H9 (cell line): ENCODE results near the gene PDZD2. TPM values are rescaled to one million over a fixed set of nuclear protein-coding genes. Genes with fewer than 3 reads are reported as not detected.

Experiments
- DNase-seq: peaks from one replicate; pipeline ENCODE4 v3.0.0-alpha.2; 2017
- H2AFZ ChIP-seq: one replicate; pipeline ENCODE4 v1.6.1; 2013; ENCODE audit warnings: mild to moderate bottlenecking, low read length, control low read depth, moderate library complexity
- H2AK5ac ChIP-seq: 2 replicates; pipeline ENCODE4 v1.6.1; 2013; ENCODE audit warnings: low read length, control low read depth, mixed read lengths; ENCODE audit not compliant: insufficient read length
- H2BK120ac ChIP-seq: one replicate; pipeline ENCODE4 v1.6.1; 2013; ENCODE audit warnings: low read depth, mild to moderate bottlenecking, low read length, control low read depth, inconsistent platforms; ENCODE audit not compliant: poor library complexity, severe bottlenecking
- H2BK12ac ChIP-seq: 2 replicates; pipeline ENCODE4 v1.6.1; 2013; ENCODE audit warnings: low read length, control low read depth, mixed read lengths, low read depth; ENCODE audit not compliant: insufficient read length
- H2BK15ac ChIP-seq: 2 replicates; pipeline ENCODE4 v1.6.1; 2013; ENCODE audit warnings: low read depth, low read length, control low read depth
- H2BK20ac ChIP-seq: one replicate; pipeline ENCODE4 v1.6.1; 2013; ENCODE audit warnings: low read depth, mild to moderate bottlenecking, low read length, control low read depth, inconsistent platforms; ENCODE audit not compliant: poor library complexity, severe bottlenecking
- H2BK5ac ChIP-seq: 2 replicates; pipeline ENCODE4 v1.6.1; 2013; ENCODE audit warnings: low read length, control low read depth, mixed read lengths; ENCODE audit not compliant: insufficient read length
- H3K14ac ChIP-seq: 2 replicates; pipeline ENCODE4 v1.6.1; 2013; ENCODE audit warnings: low read length, control low read depth; ENCODE audit not compliant: insufficient read depth
- H3K18ac ChIP-seq: 2 replicates; pipeline ENCODE4 v1.6.1; 2013; ENCODE audit warnings: low read depth, mild to moderate bottlenecking, mixed read lengths, low read length, control low read depth; ENCODE audit not compliant: insufficient read length
- H3K23ac ChIP-seq: 2 replicates; pipeline ENCODE4 v1.6.1; 2013; ENCODE audit warnings: low read length, control low read depth, mixed read lengths, low read depth; ENCODE audit not compliant: insufficient read length
- H3K23me2 ChIP-seq: 2 replicates; pipeline ENCODE4 v1.6.1; 2013; ENCODE audit warnings: low read depth, mild to moderate bottlenecking, mixed read lengths, low read length, control low read depth; ENCODE audit not compliant: insufficient read length, poor library complexity, severe bottlenecking
- H3K27ac ChIP-seq: 2 replicates; pipeline ENCODE4 v1.5.1; 2013; ENCODE audit warnings: low read length, control low read depth, mixed read lengths, low read depth; ENCODE audit not compliant: insufficient read length
- H3K27me3 ChIP-seq: 2 replicates; pipeline ENCODE4 v1.6.1; 2013; ENCODE audit warnings: low read length, control low read depth, inconsistent platforms; ENCODE audit not compliant: insufficient read depth
- H3K4ac ChIP-seq: 2 replicates; pipeline ENCODE4 v1.6.1; 2013; ENCODE audit warnings: low read depth, mild to moderate bottlenecking, control low read depth, inconsistent platforms, low read length, moderate library complexity
- H3K4me1 ChIP-seq: 2 replicates; pipeline ENCODE4 v1.6.1; 2013; ENCODE audit warnings: low read length, control low read depth, inconsistent platforms; ENCODE audit not compliant: insufficient read depth
- H3K4me2 ChIP-seq: 2 replicates; pipeline ENCODE4 v1.6.1; 2013; ENCODE audit warnings: low read length, control low read depth, mixed read lengths; ENCODE audit not compliant: insufficient read length, insufficient read depth
- H3K56ac ChIP-seq: 2 replicates; pipeline ENCODE4 v1.6.1; 2013; ENCODE audit warnings: low read depth, mild to moderate bottlenecking, mixed read lengths, low read length, control low read depth; ENCODE audit not compliant: insufficient read length
- H3K79me1 ChIP-seq: 2 replicates; pipeline ENCODE4 v1.6.1; 2013; ENCODE audit warnings: low read depth, mild to moderate bottlenecking, moderate library complexity, low read length, control low read depth, inconsistent platforms; ENCODE audit not compliant: insufficient read depth, poor library complexity, severe bottlenecking
- H3K79me2 ChIP-seq: 2 replicates; pipeline ENCODE4 v1.6.1; 2013; ENCODE audit warnings: low read length, control low read depth, inconsistent platforms; ENCODE audit not compliant: insufficient read depth
- H3K9ac ChIP-seq: 2 replicates; pipeline ENCODE4 v1.6.1; 2013; ENCODE audit warnings: low read length, control low read depth, mixed read lengths; ENCODE audit not compliant: insufficient read length; ENCODE audit errors: extremely low read depth
- H3K9me3 ChIP-seq: one replicate; pipeline ENCODE4 v1.6.1; 2013; ENCODE audit warnings: low read depth, low read length, inconsistent platforms; ENCODE audit not compliant: control insufficient read depth
- H3T11ph ChIP-seq: one replicate; pipeline ENCODE4 v1.6.1; 2013; ENCODE audit warnings: mild to moderate bottlenecking, low read length, control low read depth, inconsistent platforms
- H4K20me1 ChIP-seq: one replicate; pipeline ENCODE4 v1.6.1; 2013; ENCODE audit not compliant: control insufficient read depth, insufficient read length, insufficient read depth
- H4K5ac ChIP-seq: 2 replicates; pipeline ENCODE4 v1.6.1; 2013; ENCODE audit warnings: low read depth, mild to moderate bottlenecking, mixed read lengths, low read length, control low read depth; ENCODE audit not compliant: insufficient read length
- H4K8ac ChIP-seq: replicated peaks from 2 replicates; pipeline ENCODE4 v1.6.1; 2013; ENCODE audit warnings: low read length, control low read depth, mixed read lengths, low read depth; ENCODE audit not compliant: insufficient read length
- H4K91ac ChIP-seq: 2 replicates; pipeline ENCODE4 v1.6.1; 2013; ENCODE audit warnings: low read depth, mild to moderate bottlenecking, moderate library complexity, mixed read lengths, low read length, control low read depth; ENCODE audit not compliant: insufficient read length
- H3K27ac Mint-ChIP-seq, 3 experiments: 2 replicates in 2 of 3; 3 replicates in 1 of 3; pipeline ENCODE4 v1.8.0; 2020 to 2021; ENCODE audit warnings: mixed read lengths in 3 of 3, mild to moderate bottlenecking in 1 of 3, moderate library complexity in 1 of 3
- H3K27me3 Mint-ChIP-seq: 2 replicates; pipeline ENCODE4 v1.8.0; 2021; ENCODE audit warnings: low read depth, mild to moderate bottlenecking, moderate library complexity, mixed read lengths
- H3K36me3 Mint-ChIP-seq, 3 experiments: 2 replicates in 2 of 3; 3 replicates in 1 of 3; pipeline ENCODE4 v1.8.0; 2020 to 2021; ENCODE audit warnings: low read depth in 3 of 3, mixed read lengths in 3 of 3; ENCODE audit not compliant: insufficient read depth in 1 of 3
- H3K4me1 Mint-ChIP-seq, 2 experiments: 2 replicates each; pipeline ENCODE4 v1.8.0; 2020; ENCODE audit warnings: mixed read lengths in 2 of 2
- H3K4me3 Mint-ChIP-seq, 2 experiments: 2 replicates in 1 of 2; 3 replicates in 1 of 2; pipeline ENCODE4 v1.8.0; 2020 to 2021; ENCODE audit warnings: mild to moderate bottlenecking in 2 of 2, mixed read lengths in 2 of 2, moderate library complexity in 1 of 2
- H3K9me3 Mint-ChIP-seq, 2 experiments: 2 replicates in 1 of 2; 3 replicates in 1 of 2; pipeline ENCODE4 v1.8.0; 2020; ENCODE audit warnings: mild to moderate bottlenecking in 2 of 2, mixed read lengths in 2 of 2, moderate library complexity in 1 of 2
- WGBS: extraction: QIAGEN DNeasy Blood & Tissue Kit; methylation state at CpG from one replicate; pipeline ENCODE4 v1.1.7; 2013; ENCODE audit warnings: missing lambda C conversion rate, low lambda C conversion rate, mixed read lengths; ENCODE audit not compliant: insufficient read length; ENCODE audit errors: extremely low coverage; 5-methylcytosine and 5-hydroxymethylcytosine counted together
- total RNA-seq: library from RNA; stranded (reverse); gene quantifications from 2 replicates; pipeline ENCODE4 v1.2.1, GENCODE V29; 2021
- TF ChIP-seq, protein P1 (sequence below): fragments of 200-600 bp; sonication (generic); conservative IDR thresholded peaks from 3 replicates; pipeline ENCODE4 v1.8.0; 2021; ENCODE audit warnings: antibody characterized with exemption, mild to moderate bottlenecking

The PDZD2 gene
- total RNA-seq, 1 experiment from 2014 or later, result 9.9 TPM

GRCh38 chr5:32102254-32102986 lies 463.5 kb downstream of the PDZD2 start:
- Mint-ChIP-seq H3K27me3 (no peaks in the 10 kb centered on the region), H3K4me3 (no peak overlapping the region), H3K27ac (no peak overlapping the region), H3K9me3 (peaks cover 4 to 10% of the 10 kb centered on the region in 2 experiments; a peak in 3 of 5 replicates), H3K36me3 (peaks cover 29 to 87% (median 60%) of the 10 kb centered on the region in 3 experiments), H3K4me1 (0 out of 4 replicates have a peak, but pooled peaks cover 0 to 2% of the 10 kb centered on the region in 2 experiments)
- Histone ChIP-seq H2AFZ (no peak overlapping the region), H2BK12ac (no peak overlapping the region), H3K4ac (no peak overlapping the region), H3K23me2 (no peaks in the 10 kb centered on the region), H4K91ac (no peak overlapping the region), H3K18ac (no peak overlapping the region), H3K9me3 (no peaks in the 10 kb centered on the region), H2BK15ac (no peak overlapping the region), H3K4me1 (no peaks in the 10 kb centered on the region), H3T11ph (no peak overlapping the region), H3K27ac (no peak overlapping the region), H3K79me2 (no peaks in the 10 kb centered on the region), H3K14ac (no peak overlapping the region), H3K23ac (no peak overlapping the region), H2AK5ac (no peak overlapping the region), H3K9ac (no peak overlapping the region), H2BK120ac (no peak overlapping the region), H4K8ac (no peak overlapping the region), H2BK20ac (no peak overlapping the region), H3K56ac (no peak overlapping the region), H3K27me3 (no peaks in the 10 kb centered on the region), H4K20me1 (no peaks in the 10 kb centered on the region), H4K5ac (no peak overlapping the region), H3K4me2 (no peak overlapping the region), H2BK5ac (no peak overlapping the region), H3K79me1 (no peaks in the 10 kb centered on the region)
- DNase-seq, result no peak
- WGBS, result no CpG with 5 or more reads among the region's 12 CpGs
- TF ChIP-seq, protein P1, sequence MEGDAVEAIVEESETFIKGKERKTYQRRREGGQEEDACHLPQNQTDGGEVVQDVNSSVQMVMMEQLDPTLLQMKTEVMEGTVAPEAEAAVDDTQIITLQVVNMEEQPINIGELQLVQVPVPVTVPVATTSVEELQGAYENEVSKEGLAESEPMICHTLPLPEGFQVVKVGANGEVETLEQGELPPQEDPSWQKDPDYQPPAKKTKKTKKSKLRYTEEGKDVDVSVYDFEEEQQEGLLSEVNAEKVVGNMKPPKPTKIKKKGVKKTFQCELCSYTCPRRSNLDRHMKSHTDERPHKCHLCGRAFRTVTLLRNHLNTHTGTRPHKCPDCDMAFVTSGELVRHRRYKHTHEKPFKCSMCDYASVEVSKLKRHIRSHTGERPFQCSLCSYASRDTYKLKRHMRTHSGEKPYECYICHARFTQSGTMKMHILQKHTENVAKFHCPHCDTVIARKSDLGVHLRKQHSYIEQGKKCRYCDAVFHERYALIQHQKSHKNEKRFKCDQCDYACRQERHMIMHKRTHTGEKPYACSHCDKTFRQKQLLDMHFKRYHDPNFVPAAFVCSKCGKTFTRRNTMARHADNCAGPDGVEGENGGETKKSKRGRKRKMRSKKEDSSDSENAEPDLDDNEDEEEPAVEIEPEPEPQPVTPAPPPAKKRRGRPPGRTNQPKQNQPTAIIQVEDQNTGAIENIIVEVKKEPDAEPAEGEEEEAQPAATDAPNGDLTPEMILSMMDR, result no peak
